ENCODE results near the gene CTRL. TPM values are rescaled to one million over a fixed set of nuclear protein-coding genes. Genes with fewer than 3 reads are reported as not detected.
"Not testable (repeated sequence)": the region's sequence is repeated elsewhere in the genome, so short reads cannot be mapped to it uniquely, and the experiment has no call there.

The CTRL gene
- total RNA-seq, result under 1 TPM; 0.76 to 0.97 TPM
- long read RNA-seq, result 0 reads

GRCh38 chr16:67931712-67932461, at the start of gene CTRL:
Gene CTRL (minus strand): TSS chr16:67931862. CDS start chr16:67931852, 10 bp downstream.
- ATAC-seq (no peak), DNase-seq (no peak)
- intact Hi-C loops (cut with DNase I), result no loop called here

- intact Hi-C loops (cut with DNase I), result no loop called here
- ATAC-seq (no peak), DNase-seq (no peak)
Observed at GRCh38 chr16:67979955-67980678, 48.5 kb upstream of the CTRL start, which contains the start of gene DPEP3. Gene DPEP3 (minus strand): TSS chr16:67980499. CDS start chr16:67980380, 119 bp downstream.

GRCh38 chr16:67977469-67978227, 46.0 kb upstream of the CTRL start:
- DNase-seq (no peak), ATAC-seq (peak in 1 of 2 donors; percentile 67)
- intact Hi-C loops (cut with DNase I), result no loop called here

- intact Hi-C loops (cut with DNase I), result no loop called here
- no peak for ATAC-seq
Observed at GRCh38 chr16:67977005-67977404, 45.3 kb upstream of the CTRL start.

GRCh38 chr16:67976205-67976604, 44.5 kb upstream of the CTRL start:
- DNase-seq (no peak), ATAC-seq (no peak)
- intact Hi-C loops (cut with DNase I), result no loop called here

More at GRCh38 chr16:67977005-67977404, 45.3 kb upstream of the CTRL start:
- no peak for DNase-seq

GRCh38 chr16:67975321-67976105, 43.9 kb upstream of the CTRL start:
- intact Hi-C loops (cut with DNase I), result no loop called here
- DNase-seq (no peak), ATAC-seq (no peak)

GRCh38 chr16:67972285-67972684, 40.6 kb upstream of the CTRL start:
- ATAC-seq; intact Hi-C loops (cut with DNase I); DNase-seq: not testable (repeated sequence)

- ATAC-seq (no peak), DNase-seq (no peak)
- intact Hi-C loops (cut with DNase I), result no loop called here
Observed at GRCh38 chr16:67971111-67971510, 39.4 kb upstream of the CTRL start.

- DNase-seq (no peak), ATAC-seq (peak in 1 of 2 donors; percentile 0)
- intact Hi-C loops (cut with DNase I), result no loop called here
Observed at GRCh38 chr16:67969254-67970039, 37.8 kb upstream of the CTRL start.

- ATAC-seq (peak; percentile 91 to 93), DNase-seq (peak; percentile 91)
- intact Hi-C loops (cut with DNase I), result no loop called here
Observed at GRCh38 chr16:67968400-67969253, 37.0 kb upstream of the CTRL start, which contains the start of gene SLC12A4. Gene SLC12A4 (minus strand): TSS chr16:67968637. CDS start chr16:67968553, 84 bp downstream.

- DNase-seq (peak; percentile 72), ATAC-seq (peak; percentile 54)
- intact Hi-C loops (cut with DNase I), result no loop called here
Observed at GRCh38 chr16:67967958-67968399, 36.3 kb upstream of the CTRL start.

- no peak for DNase-seq
- intact Hi-C loops (cut with DNase I), result no loop called here
- peak in 1 of 2 donors; percentile 0 for ATAC-seq
Observed at GRCh38 chr16:67967183-67967957, 35.7 kb upstream of the CTRL start.

- peak in 1 of 2 donors; percentile 9 for ATAC-seq
- peak; percentile 50 for DNase-seq
- intact Hi-C loops (cut with DNase I), result no loop called here
Observed at GRCh38 chr16:67966549-67967182, 35.0 kb upstream of the CTRL start.

- ATAC-seq (no peak), DNase-seq (no peak)
- intact Hi-C loops (cut with DNase I), result no loop called here
Observed at GRCh38 chr16:67965668-67966548, 34.2 kb upstream of the CTRL start.
